ENCODE results near the gene GRID1. TPM values are rescaled to one million over a fixed set of nuclear protein-coding genes. Genes with fewer than 3 reads are reported as not detected.

GRID1 gene
- total and polyA plus RNA-seq, 10 of the 15 experiments (the other 5 are each of a cell fraction or from before 2014, with no cell fraction given) = 0.04 to 0.62 (median 0.08) TPM; not detected in 5

- H3K27me3 ChIP-seq (replicated peaks in 1 of 2; ENCODE audit: control insufficient read depth in 2 of 2, insufficient read depth in 2 of 2, low read length in 1 of 2) = no peaks in the 10 kb centered on the region; a peak in 1 of 4 replicates
- intact Hi-C loops (cut with micrococcal nuclease; ENCODE audit: unreplicated experiment) (loop anchor here (5.0 kb wide), 1 partner anchor 278 kb away; no protein-coding TSS in a partner anchor), in situ Hi-C loops (cut with MboI) (no loop called here)
- H3K27ac ChIP-seq (ENCODE audit: control insufficient read depth, insufficient read depth) = no peak overlapping the region
- ChIA-PET CTCF (interaction anchor here (0.9 to 2.0 kb wide), 2 partner anchors 9 to 11 kb away, joined by 4 to 14 read pairs; no protein-coding TSS in a partner anchor), POLR2A (no interaction called here), RAD21 (ENCODE audit: unreplicated experiment) (interaction anchor here (1.1 kb wide), 1 partner anchor 105 kb away, joined by 3 read pairs; no protein-coding TSS in a partner anchor), SMC1A (ENCODE audit: uncharacterized antibody, unreplicated experiment) (no interaction called here)
- H3K4me1 ChIP-seq (ENCODE audit: control insufficient read depth, insufficient read depth, low read length) = no peaks in the 10 kb centered on the region
- H3K4me2 ChIP-seq (ENCODE audit: control insufficient read depth, insufficient read depth) = no peak overlapping the region
- ATAC-seq (no peak), DNase-seq (ENCODE audit: low read depth, low spot score) (no peak), FAIRE-seq (no peak)
- TF ChIP-seq, protein P1, sequence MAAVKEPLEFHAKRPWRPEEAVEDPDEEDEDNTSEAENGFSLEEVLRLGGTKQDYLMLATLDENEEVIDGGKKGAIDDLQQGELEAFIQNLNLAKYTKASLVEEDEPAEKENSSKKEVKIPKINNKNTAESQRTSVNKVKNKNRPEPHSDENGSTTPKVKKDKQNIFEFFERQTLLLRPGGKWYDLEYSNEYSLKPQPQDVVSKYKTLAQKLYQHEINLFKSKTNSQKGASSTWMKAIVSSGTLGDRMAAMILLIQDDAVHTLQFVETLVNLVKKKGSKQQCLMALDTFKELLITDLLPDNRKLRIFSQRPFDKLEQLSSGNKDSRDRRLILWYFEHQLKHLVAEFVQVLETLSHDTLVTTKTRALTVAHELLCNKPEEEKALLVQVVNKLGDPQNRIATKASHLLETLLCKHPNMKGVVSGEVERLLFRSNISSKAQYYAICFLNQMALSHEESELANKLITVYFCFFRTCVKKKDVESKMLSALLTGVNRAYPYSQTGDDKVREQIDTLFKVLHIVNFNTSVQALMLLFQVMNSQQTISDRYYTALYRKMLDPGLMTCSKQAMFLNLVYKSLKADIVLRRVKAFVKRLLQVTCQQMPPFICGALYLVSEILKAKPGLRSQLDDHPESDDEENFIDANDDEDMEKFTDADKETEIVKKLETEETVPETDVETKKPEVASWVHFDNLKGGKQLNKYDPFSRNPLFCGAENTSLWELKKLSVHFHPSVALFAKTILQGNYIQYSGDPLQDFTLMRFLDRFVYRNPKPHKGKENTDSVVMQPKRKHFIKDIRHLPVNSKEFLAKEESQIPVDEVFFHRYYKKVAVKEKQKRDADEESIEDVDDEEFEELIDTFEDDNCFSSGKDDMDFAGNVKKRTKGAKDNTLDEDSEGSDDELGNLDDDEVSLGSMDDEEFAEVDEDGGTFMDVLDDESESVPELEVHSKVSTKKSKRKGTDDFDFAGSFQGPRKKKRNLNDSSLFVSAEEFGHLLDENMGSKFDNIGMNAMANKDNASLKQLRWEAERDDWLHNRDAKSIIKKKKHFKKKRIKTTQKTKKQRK (IDR thresholded peaks at IDR 0.05; ENCODE audit: low read depth, low read length) = no peak
- TF ChIP-seq CTCF (IDR thresholded peaks at IDR 0.05 in 2 of 3, conservative IDR thresholded peaks at IDR 0.05 in 1 of 3; ENCODE audit: control insufficient read depth in 2 of 3, extremely low read depth in 1 of 3, insufficient read depth in 1 of 3, low read depth in 3 of 3, low read length in 3 of 3) = no peak
- no peak for TF ChIP-seq MYC (IDR thresholded peaks at IDR 0.05; ENCODE audit: insufficient read depth, insufficient read length, insufficient replicate concordance, low read length, severe bottlenecking)
- TF ChIP-seq SIN3A (IDR thresholded peaks at IDR 0.05; ENCODE audit: low read depth, low read length) = no peak
- no peak for TF ChIP-seq NKRF (conservative IDR thresholded peaks at IDR 0.05)
- no peak for TF ChIP-seq MYB (IDR thresholded peaks at IDR 0.05; ENCODE audit: borderline replicate concordance, low read depth, low read length)
- TF ChIP-seq E2F8 (IDR thresholded peaks at IDR 0.05; ENCODE audit: low read depth, partially characterized antibody) = no peak
- TF ChIP-seq NR2C1 (IDR thresholded peaks at IDR 0.05) = no peak
- TF ChIP-seq ZNF622 (IDR thresholded peaks at IDR 0.05) = no peak
- H3K9ac ChIP-seq (ENCODE audit: control insufficient read depth, insufficient read depth, low read length) = no peak overlapping the region
- H3K4me3 ChIP-seq = no peak overlapping the region
- no peaks in the 10 kb centered on the region for H3K36me3 ChIP-seq (ENCODE audit: control insufficient read depth in 2 of 2, insufficient read depth in 2 of 2, low read length in 1 of 2)
- 20% methylated on average over 3 of the region's 3 CpGs for WGBS (ENCODE audit: insufficient coverage, insufficient replicate concordance, low lambda C conversion rate, missing lambda C conversion rate)
- no peaks in the 10 kb centered on the region for H3K9me3 ChIP-seq (replicated peaks; ENCODE audit: control insufficient read depth, insufficient read depth, low read length)
- H3K79me2 ChIP-seq (ENCODE audit: control insufficient read depth, insufficient read depth, low read length) = no peaks in the 10 kb centered on the region
- BruUV-seq (replicated peaks) = no TSS peak
- H2AFZ ChIP-seq (ENCODE audit: control insufficient read depth, low read depth, low read length) = no peak overlapping the region
- no peaks in the 10 kb centered on the region; the same call in 1 of the 2 replicates for H4K20me1 ChIP-seq (ENCODE audit: control insufficient read depth, insufficient read depth)
These were observed 266.9 kb downstream of the GRID1 start for GRCh38 chr10:86099542-86100334.
